Dendritic cell treated with granulocyte-macrophage colony-stimulating factor and Interleukin-4, amounts not matched to agents 40 ng/mL and 50 ng/mL, for 4 days (primary cell): ENCODE measurements around the gene NUMA1.

Experiments used
- H3K27ac Mint-ChIP-seq: one replicate; pipeline ENCODE4 v1.8.0; 2022; ENCODE audit warnings: mild to moderate bottlenecking, mixed read lengths
- H3K27me3 Mint-ChIP-seq: one replicate; pipeline ENCODE4 v1.8.0; 2022; ENCODE audit warnings: mild to moderate bottlenecking, mixed read lengths
- H3K36me3 Mint-ChIP-seq: one replicate; pipeline ENCODE4 v1.8.0; 2022; ENCODE audit warnings: low read depth, mixed read lengths
- H3K4me1 Mint-ChIP-seq: one replicate; pipeline ENCODE4 v1.8.0; 2022; ENCODE audit warnings: low read depth, mixed read lengths
- H3K4me3 Mint-ChIP-seq: one replicate; pipeline ENCODE4 v1.8.0; 2022; ENCODE audit warnings: mild to moderate bottlenecking, moderate library complexity, mixed read lengths
- H3K9me3 Mint-ChIP-seq: one replicate; pipeline ENCODE4 v1.8.0; 2022; ENCODE audit warnings: mixed read lengths
- intact Hi-C: fragments of 100-400 bp; cut with micrococcal nuclease; formaldehyde crosslinking; loops from one replicate; pipeline ENCODE4 v1.15.0; 2022

Gene NUMA1

DNA sequence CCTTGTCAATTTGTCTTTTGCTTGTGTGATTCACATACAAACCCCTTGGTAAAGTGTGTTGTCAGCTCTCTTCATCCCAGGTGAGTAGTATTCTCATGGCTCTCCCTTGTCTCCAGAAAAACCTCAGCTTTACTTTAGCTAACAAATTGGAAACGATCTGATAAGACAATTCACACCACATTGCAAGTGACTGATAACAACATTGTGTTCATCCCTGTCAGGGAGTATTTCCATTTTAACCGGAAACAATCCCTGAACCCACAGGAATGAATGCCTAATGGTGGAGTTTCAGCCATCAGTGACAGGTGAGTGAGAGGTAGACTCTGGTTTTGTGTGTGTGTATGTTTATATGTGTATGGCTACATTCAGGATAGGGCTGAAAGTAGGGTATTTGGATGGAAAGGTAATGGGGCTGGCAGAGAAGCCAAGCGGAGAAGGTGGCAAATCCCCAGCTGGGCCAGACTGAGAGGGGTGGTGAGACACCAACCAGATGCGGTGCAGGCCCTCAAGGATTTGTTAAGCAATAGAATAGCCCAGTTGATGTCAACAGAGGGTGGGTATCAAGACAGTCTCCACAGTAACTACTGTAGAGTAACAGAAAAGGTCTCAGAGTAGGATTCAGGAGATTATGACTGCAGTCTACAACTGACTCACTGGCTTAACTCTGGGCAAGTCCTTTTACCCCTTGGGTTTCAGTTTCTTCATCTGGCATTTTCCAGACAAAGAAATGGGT is 7.9 kb upstream of the NUMA1 start:
- H3K36me3 Mint-ChIP-seq: peaks cover 64% of the 10 kb centered on the region
- H3K9me3 Mint-ChIP-seq: no peaks in the 10 kb centered on the region
- peaks cover 42% of the 10 kb centered on the region for H3K4me1 Mint-ChIP-seq
- no peaks in the 10 kb centered on the region for H3K27me3 Mint-ChIP-seq
- intact Hi-C loops: no loop called here
- H3K4me3 Mint-ChIP-seq: no peak overlapping the region
- no peak overlapping the region for H3K27ac Mint-ChIP-seq

- H3K27me3 Mint-ChIP-seq: no peaks in the 10 kb centered on the region
- H3K4me3 Mint-ChIP-seq: no peak overlapping the region
- H3K27ac Mint-ChIP-seq: no peak overlapping the region
- intact Hi-C loops: no loop called here
- H3K9me3 Mint-ChIP-seq: no peaks in the 10 kb centered on the region
- peaks cover 51% of the 10 kb centered on the region for H3K36me3 Mint-ChIP-seq
- H3K4me1 Mint-ChIP-seq: peaks cover 43% of the 10 kb centered on the region
These were observed 5.4 kb upstream of the NUMA1 start for GRCh38 chr11:72085621-72086351.

GRCh38 chr11:72084965-72085364 is 4.6 kb upstream of the NUMA1 start:
- Mint-ChIP-seq H3K4me3 (no peak overlapping the region), H3K27ac (no peak overlapping the region), H3K36me3 (peaks cover 55% of the 10 kb centered on the region), H3K9me3 (no peaks in the 10 kb centered on the region), H3K4me1 (peaks cover 50% of the 10 kb centered on the region), H3K27me3 (no peaks in the 10 kb centered on the region)
- intact Hi-C loops: no loop called here

DNA sequence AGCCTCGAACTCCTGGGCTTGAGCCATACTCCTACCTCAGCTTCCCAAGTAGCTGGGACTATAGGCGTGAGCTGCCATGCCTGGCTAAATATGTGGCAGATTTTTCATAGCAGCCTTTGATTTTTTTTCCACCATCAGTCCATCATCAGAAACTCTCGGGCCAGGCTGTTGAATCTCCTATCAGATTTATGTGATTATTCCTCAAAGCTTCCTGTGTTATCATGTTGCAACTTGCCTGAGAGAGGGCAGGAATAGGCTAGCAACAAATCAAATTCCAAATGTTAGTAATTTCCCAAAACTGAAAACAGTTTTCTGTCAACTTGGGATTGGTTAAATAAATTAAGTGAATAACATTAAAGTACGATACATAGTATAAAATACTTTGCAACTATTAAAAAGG is 3.7 kb upstream of the NUMA1 start:
- H3K4me3 Mint-ChIP-seq: no peak overlapping the region
- H3K36me3 Mint-ChIP-seq: peaks cover 46% of the 10 kb centered on the region
- no peaks in the 10 kb centered on the region for H3K27me3 Mint-ChIP-seq
- peak overlapping the region; percentile 96 for H3K27ac Mint-ChIP-seq
- H3K9me3 Mint-ChIP-seq: no peaks in the 10 kb centered on the region
- H3K4me1 Mint-ChIP-seq: peaks cover 59% of the 10 kb centered on the region
- intact Hi-C loops: no loop called here

- H3K9me3 Mint-ChIP-seq: no peaks in the 10 kb centered on the region
- no peaks in the 10 kb centered on the region for H3K27me3 Mint-ChIP-seq
- peak overlapping the region; percentile 96 for H3K27ac Mint-ChIP-seq
- H3K36me3 Mint-ChIP-seq: peaks cover 39% of the 10 kb centered on the region
- intact Hi-C loops: no loop called here
- peaks cover 65% of the 10 kb centered on the region for H3K4me1 Mint-ChIP-seq
- no peak overlapping the region for H3K4me3 Mint-ChIP-seq
These were observed 3.1 kb upstream of the NUMA1 start for GRCh38 chr11:72083414-72083813.

DNA sequence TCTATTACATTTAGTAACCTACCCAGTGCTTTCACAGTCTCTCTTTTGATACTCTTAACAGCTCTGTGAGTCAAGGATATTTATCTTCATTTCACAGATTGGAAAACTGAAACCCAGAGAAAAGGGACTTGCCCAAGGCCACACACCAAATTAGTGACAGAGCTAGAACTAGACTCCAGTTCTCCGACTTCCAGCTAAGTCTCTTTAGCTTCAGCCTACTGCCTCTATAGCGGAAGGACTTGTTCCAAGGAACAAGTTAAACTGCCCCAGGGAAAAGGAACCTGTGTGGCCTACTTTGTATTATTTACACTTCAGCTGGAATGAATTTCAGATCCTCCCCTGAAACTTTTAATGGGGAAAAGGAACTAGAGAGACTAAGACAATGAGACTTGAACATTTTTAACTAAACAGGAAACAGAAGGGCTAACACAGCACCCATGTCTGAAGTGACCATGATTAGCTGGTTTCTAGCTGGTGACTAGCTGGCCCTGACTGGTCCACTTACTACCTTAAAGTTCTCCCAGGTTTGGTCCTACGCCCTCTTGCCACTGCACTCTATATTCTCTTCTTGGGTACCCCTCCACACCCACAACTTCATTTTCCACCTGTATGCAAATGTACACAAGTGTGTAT is 1.6 kb upstream of the NUMA1 start:
- peak overlapping the region; percentile 27 for H3K4me3 Mint-ChIP-seq
- H3K27me3 Mint-ChIP-seq: no peaks in the 10 kb centered on the region
- H3K27ac Mint-ChIP-seq: peak overlapping the region; percentile 96
- H3K36me3 Mint-ChIP-seq: peaks cover 26% of the 10 kb centered on the region
- peaks cover 67% of the 10 kb centered on the region for H3K4me1 Mint-ChIP-seq
- no peaks in the 10 kb centered on the region for H3K9me3 Mint-ChIP-seq
- intact Hi-C loops: no loop called here

DNA sequence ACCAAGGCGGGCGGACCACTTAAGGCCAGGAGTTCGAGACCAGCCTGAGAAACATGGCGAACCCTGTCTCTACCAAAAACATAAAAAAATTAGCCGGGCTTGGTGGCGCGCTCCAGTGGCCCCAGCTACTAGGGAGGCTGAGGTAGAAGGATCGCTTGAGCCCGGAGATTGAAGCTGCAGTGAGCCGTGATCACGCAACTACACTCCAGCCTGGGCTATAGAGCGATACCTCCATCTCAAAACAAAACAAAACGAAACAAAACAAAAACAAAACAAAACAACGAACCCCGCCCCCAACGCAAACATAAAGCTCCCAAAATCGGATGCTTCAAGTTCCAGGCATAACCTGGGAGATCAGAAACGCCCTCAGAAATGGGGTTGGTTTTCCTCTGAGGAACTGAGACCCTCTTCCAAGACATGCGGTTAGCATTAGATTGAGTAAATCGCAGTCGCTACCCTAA is 872 bp upstream of the NUMA1 start:
- H3K27ac Mint-ChIP-seq: peak overlapping the region; percentile 96
- intact Hi-C loops: no loop called here
- no peaks in the 10 kb centered on the region for H3K27me3 Mint-ChIP-seq
- peak overlapping the region; percentile 98 for H3K4me3 Mint-ChIP-seq
- no peaks in the 10 kb centered on the region for H3K9me3 Mint-ChIP-seq
- H3K4me1 Mint-ChIP-seq: peaks cover 72% of the 10 kb centered on the region
- H3K36me3 Mint-ChIP-seq: peaks cover 23% of the 10 kb centered on the region

DNA sequence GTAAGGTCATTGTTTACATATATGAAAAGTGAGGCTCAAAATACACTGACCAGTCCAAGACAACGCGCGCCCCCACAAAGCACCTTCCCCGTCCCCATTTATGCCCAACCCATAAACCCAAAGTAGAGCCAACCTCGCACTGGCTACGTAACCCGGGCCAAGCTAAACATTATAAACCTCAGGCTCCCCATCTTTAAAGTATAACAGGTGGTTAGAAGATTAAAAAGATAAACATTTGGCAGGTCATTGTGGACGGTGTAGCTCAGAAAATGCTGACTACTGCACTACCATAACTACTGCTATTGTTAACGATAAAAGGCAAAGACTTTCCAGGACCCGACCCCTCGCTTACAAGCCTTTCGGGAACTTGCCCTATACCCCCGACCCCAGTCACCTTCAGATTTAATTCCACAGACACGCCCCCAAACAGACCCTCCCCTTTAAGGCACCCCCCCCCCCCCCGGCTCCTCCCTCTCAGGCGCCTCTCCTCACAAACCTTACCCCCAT is 470 bp downstream of the NUMA1 start:
- Mint-ChIP-seq H3K27me3 (no peaks in the 10 kb centered on the region), H3K27ac (peak overlapping the region; percentile 96), H3K36me3 (peaks cover 10% of the 10 kb centered on the region), H3K4me1 (peaks cover 78% of the 10 kb centered on the region), H3K9me3 (no peaks in the 10 kb centered on the region), H3K4me3 (peak overlapping the region; percentile 98)
- intact Hi-C loops: loop anchor here (5.0 kb wide), 1 partner anchor 38 kb away; no protein-coding TSS in a partner anchor

DNA sequence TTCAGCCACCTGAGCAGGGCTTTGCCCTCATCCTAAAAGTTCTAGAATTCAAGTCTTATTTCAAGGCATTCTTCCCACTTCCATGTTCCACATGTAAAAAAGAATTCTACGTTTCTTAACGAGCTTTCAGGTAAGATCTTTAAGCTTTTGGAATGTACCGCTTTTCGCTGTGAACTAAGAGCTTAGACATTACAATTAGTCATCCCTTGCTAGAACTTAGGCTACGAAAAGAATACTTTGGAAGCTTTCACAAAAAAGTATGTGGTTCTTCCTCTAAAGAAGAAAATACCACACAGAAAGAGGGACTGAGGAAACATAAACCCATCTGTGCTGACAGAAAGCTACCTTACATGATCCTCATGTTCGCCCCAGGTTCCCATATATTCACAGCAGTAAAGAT is 1.9 kb downstream of the NUMA1 start:
- intact Hi-C loops: loop anchor here (5.0 kb wide), 1 partner anchor 36 kb away; no protein-coding TSS in a partner anchor
- Mint-ChIP-seq H3K36me3 (peaks cover 13% of the 10 kb centered on the region), H3K27me3 (no peaks in the 10 kb centered on the region), H3K27ac (peak overlapping the region; percentile 96), H3K4me3 (no peak overlapping the region), H3K9me3 (no peaks in the 10 kb centered on the region), H3K4me1 (peaks cover 79% of the 10 kb centered on the region)

- Mint-ChIP-seq H3K4me1 (peaks cover 77% of the 10 kb centered on the region), H3K36me3 (peaks cover 18% of the 10 kb centered on the region), H3K4me3 (peak overlapping the region; percentile 74), H3K27ac (peak overlapping the region; percentile 90), H3K27me3 (no peaks in the 10 kb centered on the region), H3K9me3 (no peaks in the 10 kb centered on the region)
- intact Hi-C loops: loop anchor here (5.0 kb wide), 1 partner anchor 33 kb away; no protein-coding TSS in a partner anchor
These were observed 4.6 kb downstream of the NUMA1 start for GRCh38 chr11:72075756-72076155.

GRCh38 chr11:72075109-72075508 is 5.2 kb downstream of the NUMA1 start:
- Mint-ChIP-seq H3K4me1 (peaks cover 77% of the 10 kb centered on the region), H3K4me3 (peak overlapping the region; percentile 74), H3K27me3 (no peaks in the 10 kb centered on the region), H3K9me3 (no peaks in the 10 kb centered on the region), H3K27ac (peak overlapping the region; percentile 90), H3K36me3 (peaks cover 13% of the 10 kb centered on the region)
- intact Hi-C loops: loop anchor here (5.0 kb wide), 1 partner anchor 33 kb away; no protein-coding TSS in a partner anchor

DNA sequence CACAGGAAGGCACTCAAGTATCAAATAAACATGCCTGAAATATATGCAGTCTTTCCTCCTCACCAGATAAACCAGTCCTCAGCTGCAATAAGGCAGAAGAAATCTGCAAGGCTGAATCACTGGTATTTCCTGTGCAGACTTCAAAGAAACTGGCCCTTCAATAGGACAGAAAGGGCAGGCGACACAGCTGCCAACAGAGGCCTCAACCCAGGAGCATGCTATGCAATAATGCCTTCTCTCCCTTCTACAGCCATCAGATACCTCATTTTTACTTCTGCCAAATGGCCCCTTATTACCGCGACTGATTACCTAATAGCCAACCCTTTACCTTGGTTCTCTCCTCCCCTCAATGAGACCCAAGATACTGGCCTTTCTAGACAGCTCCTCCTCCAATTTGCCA is 8.0 kb downstream of the NUMA1 start:
- Mint-ChIP-seq H3K9me3 (no peaks in the 10 kb centered on the region), H3K36me3 (peaks cover 23% of the 10 kb centered on the region), H3K4me1 (peaks cover 81% of the 10 kb centered on the region), H3K4me3 (no peak overlapping the region), H3K27ac (peak overlapping the region; percentile 90), H3K27me3 (no peaks in the 10 kb centered on the region)
- intact Hi-C loops: no loop called here

DNA sequence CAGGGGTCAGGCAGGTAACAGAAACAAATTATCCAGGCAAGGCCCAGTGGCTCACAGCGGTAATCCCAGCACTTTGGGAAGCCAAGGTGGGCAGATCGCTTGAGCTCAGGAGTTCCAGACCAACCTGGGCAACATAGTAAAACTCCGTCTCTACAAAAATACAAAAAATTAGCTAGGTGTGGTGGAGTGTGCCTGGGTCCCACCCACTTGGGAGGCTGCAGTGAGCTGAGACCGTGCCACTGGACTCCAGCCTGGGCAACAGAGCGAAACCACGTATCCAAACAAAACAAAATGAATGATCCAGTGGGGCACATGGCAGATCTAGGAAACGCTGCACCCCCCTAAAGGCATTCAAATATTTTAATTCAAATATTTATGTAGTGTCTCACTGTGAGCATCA is 9.9 kb downstream of the NUMA1 start:
- peak overlapping the region; percentile 62 for H3K4me3 Mint-ChIP-seq
- peaks cover 80% of the 10 kb centered on the region for H3K4me1 Mint-ChIP-seq
- H3K9me3 Mint-ChIP-seq: no peaks in the 10 kb centered on the region
- intact Hi-C loops: no loop called here
- peaks cover 32% of the 10 kb centered on the region for H3K36me3 Mint-ChIP-seq
- H3K27ac Mint-ChIP-seq: peak overlapping the region; percentile 97
- no peaks in the 10 kb centered on the region for H3K27me3 Mint-ChIP-seq

- H3K9me3 Mint-ChIP-seq: no peaks in the 10 kb centered on the region
- H3K27ac Mint-ChIP-seq: peak overlapping the region; percentile 97
- H3K4me1 Mint-ChIP-seq: peaks cover 73% of the 10 kb centered on the region
- intact Hi-C loops: no loop called here
- H3K36me3 Mint-ChIP-seq: peaks cover 32% of the 10 kb centered on the region
- H3K4me3 Mint-ChIP-seq: peak overlapping the region; percentile 62
- no peaks in the 10 kb centered on the region for H3K27me3 Mint-ChIP-seq
These were observed 10.5 kb downstream of the NUMA1 start for GRCh38 chr11:72069787-72070251.
